Measurements from ENCODE around the gene RNH1.

DNA sequence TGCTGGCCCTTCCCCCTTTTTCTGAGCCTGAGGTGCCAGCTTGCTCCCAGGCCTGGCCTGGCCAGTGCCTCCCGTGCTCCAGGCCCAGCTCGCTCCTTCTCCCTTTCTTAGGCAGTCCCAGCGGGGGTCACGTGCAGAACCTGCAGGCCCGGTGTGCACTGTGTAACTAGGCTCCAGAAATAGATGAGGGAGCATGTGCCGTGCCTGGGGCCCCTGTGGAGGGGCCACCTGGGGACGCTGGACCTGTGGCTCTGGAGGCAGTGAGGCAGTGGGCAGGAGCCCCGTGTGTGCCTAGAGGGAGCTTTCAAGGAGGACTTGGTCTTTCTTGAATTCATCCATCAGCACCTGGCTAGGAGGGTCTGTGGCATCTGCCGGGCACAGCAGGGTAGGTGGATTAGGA lies 45.4 kb downstream of the RNH1 start:
- TF ChIP-seq, protein P1, sequence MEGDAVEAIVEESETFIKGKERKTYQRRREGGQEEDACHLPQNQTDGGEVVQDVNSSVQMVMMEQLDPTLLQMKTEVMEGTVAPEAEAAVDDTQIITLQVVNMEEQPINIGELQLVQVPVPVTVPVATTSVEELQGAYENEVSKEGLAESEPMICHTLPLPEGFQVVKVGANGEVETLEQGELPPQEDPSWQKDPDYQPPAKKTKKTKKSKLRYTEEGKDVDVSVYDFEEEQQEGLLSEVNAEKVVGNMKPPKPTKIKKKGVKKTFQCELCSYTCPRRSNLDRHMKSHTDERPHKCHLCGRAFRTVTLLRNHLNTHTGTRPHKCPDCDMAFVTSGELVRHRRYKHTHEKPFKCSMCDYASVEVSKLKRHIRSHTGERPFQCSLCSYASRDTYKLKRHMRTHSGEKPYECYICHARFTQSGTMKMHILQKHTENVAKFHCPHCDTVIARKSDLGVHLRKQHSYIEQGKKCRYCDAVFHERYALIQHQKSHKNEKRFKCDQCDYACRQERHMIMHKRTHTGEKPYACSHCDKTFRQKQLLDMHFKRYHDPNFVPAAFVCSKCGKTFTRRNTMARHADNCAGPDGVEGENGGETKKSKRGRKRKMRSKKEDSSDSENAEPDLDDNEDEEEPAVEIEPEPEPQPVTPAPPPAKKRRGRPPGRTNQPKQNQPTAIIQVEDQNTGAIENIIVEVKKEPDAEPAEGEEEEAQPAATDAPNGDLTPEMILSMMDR (conservative IDR thresholded peaks at IDR 0.05 in 1 of 2, IDR thresholded peaks at IDR 0.05 in 1 of 2; ENCODE audit: low read depth in 1 of 2, low read length in 2 of 2): no peak
- no peak for TF ChIP-seq EZH2 (IDR thresholded peaks at IDR 0.05; ENCODE audit: low read length, missing control alignments)
